Mesendoderm (in vitro differentiated cells): ENCODE measurements around the gene ST7L. TPM values are rescaled to one million over a fixed set of nuclear protein-coding genes. Genes with fewer than 3 reads are reported as not detected.

ENCODE experiments used
- DNase-seq: peaks from one replicate; pipeline ENCODE4 v3.0.0; 2013
- H2AK5ac ChIP-seq: 2 replicates; pipeline ENCODE4 v1.6.1; 2013; ENCODE audit warnings: low read length, inconsistent platforms
- H2BK120ac ChIP-seq: 2 replicates; pipeline ENCODE4 v1.6.1; 2013; ENCODE audit warnings: low read depth, mild to moderate bottlenecking, low read length, moderate library complexity, mixed read lengths
- H2BK15ac ChIP-seq: replicated peaks from 2 replicates; pipeline ENCODE4 v1.6.1; 2013; ENCODE audit warnings: low read depth, mild to moderate bottlenecking, moderate library complexity
- H2BK5ac ChIP-seq: 2 replicates; pipeline ENCODE4 v1.6.1; 2013; ENCODE audit warnings: low read length, inconsistent platforms
- H3K18ac ChIP-seq: 2 replicates; pipeline ENCODE4 v1.6.1; 2013; ENCODE audit warnings: mild to moderate bottlenecking, low read length, mixed read lengths
- H3K23ac ChIP-seq: one replicate; pipeline ENCODE4 v1.6.1; 2013; ENCODE audit warnings: low read length
- H3K27ac ChIP-seq: 2 replicates; pipeline ENCODE4 v1.5.1; 2013; ENCODE audit warnings: low read depth, mild to moderate bottlenecking, inconsistent platforms, low read length, moderate library complexity
- H3K27me3 ChIP-seq: 2 replicates; pipeline ENCODE4 v1.6.1; 2013; ENCODE audit warnings: low read length, control low read depth, mild to moderate bottlenecking, inconsistent platforms; ENCODE audit not compliant: insufficient read depth, poor library complexity
- H3K36me3 ChIP-seq: 2 replicates; pipeline ENCODE4 v1.6.1; 2013; ENCODE audit warnings: low read length, inconsistent platforms; ENCODE audit not compliant: control insufficient read depth, insufficient read depth
- H3K4ac ChIP-seq: one replicate; pipeline ENCODE4 v1.6.1; 2013; ENCODE audit warnings: low read depth, mild to moderate bottlenecking, low read length, moderate library complexity
- H3K4me1 ChIP-seq: 2 replicates; pipeline ENCODE4 v1.6.1; 2013; ENCODE audit warnings: low read depth, low read length, inconsistent platforms; ENCODE audit not compliant: control insufficient read depth
- H3K4me2 ChIP-seq: 2 replicates; pipeline ENCODE4 v1.6.1; 2013; ENCODE audit warnings: low read length
- H3K4me3 ChIP-seq: 2 replicates; pipeline ENCODE4 v1.5.1; 2013; ENCODE audit warnings: mild to moderate bottlenecking, low read length
- H3K56ac ChIP-seq: one replicate; pipeline ENCODE4 v1.6.1; 2013; ENCODE audit warnings: low read length
- H3K79me1 ChIP-seq: 2 replicates; pipeline ENCODE4 v1.6.1; 2013; ENCODE audit warnings: low read length, inconsistent platforms
- H3K79me2 ChIP-seq: 2 replicates; pipeline ENCODE4 v1.6.1; 2013; ENCODE audit warnings: mild to moderate bottlenecking, low read length; ENCODE audit not compliant: control insufficient read depth, insufficient read depth
- H3K9ac ChIP-seq: 2 replicates; pipeline ENCODE4 v1.6.1; 2013; ENCODE audit warnings: low read length, inconsistent platforms
- H4K5ac ChIP-seq: one replicate; pipeline ENCODE4 v1.6.1; 2013; ENCODE audit warnings: low read length
- H4K8ac ChIP-seq: one replicate; pipeline ENCODE4 v1.6.1; 2013; ENCODE audit warnings: low read depth, mild to moderate bottlenecking, control low read depth, low read length, moderate library complexity
- WGBS: extraction: QIAGEN DNeasy Blood & Tissue Kit; methylation state at CpG from one replicate; pipeline ENCODE4 v1.1.7; 2013; ENCODE audit warnings: low lambda C conversion rate, missing lambda C conversion rate; ENCODE audit not compliant: insufficient coverage; ENCODE audit errors: extremely low coverage; 5-methylcytosine and 5-hydroxymethylcytosine counted together
- polyA plus RNA-seq, 2 experiments: library from polyadenylated mRNA; stranded (reverse); fragments of 200-250 nt; gene quantifications; one replicate each; pipeline ENCODE4 v1.2.3, GENCODE V29; 2013

ST7L gene, protein sequence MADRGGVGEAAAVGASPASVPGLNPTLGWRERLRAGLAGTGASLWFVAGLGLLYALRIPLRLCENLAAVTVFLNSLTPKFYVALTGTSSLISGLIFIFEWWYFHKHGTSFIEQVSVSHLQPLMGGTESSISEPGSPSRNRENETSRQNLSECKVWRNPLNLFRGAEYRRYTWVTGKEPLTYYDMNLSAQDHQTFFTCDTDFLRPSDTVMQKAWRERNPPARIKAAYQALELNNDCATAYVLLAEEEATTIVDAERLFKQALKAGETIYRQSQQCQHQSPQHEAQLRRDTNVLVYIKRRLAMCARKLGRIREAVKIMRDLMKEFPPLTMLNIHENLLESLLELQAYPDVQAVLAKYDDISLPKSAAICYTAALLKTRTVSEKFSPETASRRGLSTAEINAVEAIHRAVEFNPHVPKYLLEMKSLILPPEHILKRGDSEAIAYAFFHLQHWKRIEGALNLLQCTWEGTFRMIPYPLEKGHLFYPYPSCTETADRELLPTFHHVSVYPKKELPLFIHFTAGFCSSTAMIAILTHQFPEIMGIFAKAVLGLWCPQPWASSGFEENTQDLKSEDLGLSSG
- 11.8 TPM for polyA plus RNA-seq (2013, experiment 1 of 2)
- polyA plus RNA-seq (2013, experiment 2 of 2) = 15.3 TPM

DNA sequence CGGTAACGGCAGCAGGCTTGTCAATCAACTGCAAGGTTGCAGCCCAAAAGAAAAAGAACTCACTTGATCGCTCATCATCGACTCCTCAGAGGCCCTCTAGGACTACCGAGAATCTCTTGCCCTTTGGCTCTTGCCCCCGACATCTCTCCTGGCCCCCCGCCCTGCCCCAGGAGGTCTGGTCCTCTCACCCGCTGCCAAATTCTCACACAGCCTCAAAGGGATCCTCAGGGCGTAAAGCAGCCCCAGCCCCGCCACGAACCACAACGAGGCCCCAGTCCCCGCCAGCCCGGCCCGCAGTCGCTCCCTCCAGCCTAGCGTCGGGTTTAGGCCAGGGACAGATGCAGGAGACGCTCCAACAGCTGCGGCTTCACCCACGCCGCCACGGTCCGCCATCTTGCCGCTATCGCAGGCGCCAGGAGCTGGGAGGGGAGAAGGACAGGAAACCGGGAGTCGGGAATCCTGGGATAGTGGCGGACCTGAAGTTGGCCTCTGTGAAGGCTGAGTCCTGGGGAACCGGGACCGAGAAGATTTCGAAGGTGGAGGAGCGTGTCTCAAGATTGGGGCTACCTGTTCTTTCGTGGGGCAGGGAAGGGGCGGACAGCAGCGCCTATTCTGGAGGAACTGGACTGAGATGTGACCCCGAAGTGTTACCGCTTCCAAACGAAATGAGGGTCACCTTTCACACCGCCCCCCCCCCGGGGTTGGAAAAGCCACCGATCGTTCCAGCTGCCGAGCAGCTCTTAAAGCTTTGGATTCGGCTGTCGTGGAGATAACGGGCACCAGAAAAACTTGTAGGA, at the start of gene ST7L:
Gene ST7L, minus strand, starts transcription at position 421 of the 797 bp plus-strand sequence. Its CDS starts 28 bp downstream, at position 393.
- Histone ChIP-seq H3K4me2 (peak within 1 kb of the TSS; percentile 88), H2BK5ac (peak within 1 kb of the TSS; percentile 90)
- no CpG with 5 or more reads among the region's 48 CpGs for WGBS

DNA sequence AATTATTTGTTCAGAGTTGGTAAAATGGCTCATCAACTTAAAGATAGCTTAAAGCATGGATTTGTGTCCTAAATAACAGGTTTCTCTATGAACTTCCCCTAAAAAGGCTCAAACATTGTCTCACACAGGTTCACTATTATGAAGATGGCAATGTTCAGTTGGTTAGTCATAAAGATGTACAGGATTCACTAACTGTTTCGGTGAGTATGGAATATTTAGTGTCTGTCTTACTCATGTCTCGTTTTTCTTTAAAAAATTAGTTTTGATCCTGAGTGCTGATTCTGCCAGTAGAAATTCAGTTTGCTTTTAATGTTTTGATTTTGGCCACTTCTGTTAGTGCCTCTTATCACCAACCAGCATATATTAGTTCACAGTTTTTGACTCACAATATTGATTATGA, 48.0 kb upstream of the ST7L start:
- Histone ChIP-seq H3K4ac (no peak overlapping the region), H3K9ac (no peak overlapping the region), H3K4me2 (no peak overlapping the region), H3K4me1 (no peaks in the 10 kb centered on the region), H2BK15ac (no peak overlapping the region), H3K18ac (no peak overlapping the region), H2BK5ac (no peak overlapping the region), H4K5ac (no peak overlapping the region), H3K23ac (no peak overlapping the region), H4K8ac (no peak overlapping the region), H3K56ac (no peak overlapping the region), H3K79me2 (no peaks in the 10 kb centered on the region), H2AK5ac (no peak overlapping the region), H3K27ac (no peak overlapping the region), H3K36me3 (peaks cover 2% of the 10 kb centered on the region), H3K4me3 (no peak overlapping the region), H2BK120ac (no peak overlapping the region), H3K27me3 (no peaks in the 10 kb centered on the region), H3K79me1 (no peaks in the 10 kb centered on the region)
- DNase-seq = no peak
- WGBS = no CpG with 5 or more reads among the region's 2 CpGs

More for the DNA sequence above, at the start of gene ST7L:
- H3K4me1 ChIP-seq = peaks cover 1% of the 10 kb centered on the region
- peak within 1 kb of the TSS; percentile 76 for H2AK5ac ChIP-seq
- peak within 1 kb of the TSS; percentile 29 for H4K8ac ChIP-seq
- peak within 1 kb of the TSS; percentile 98 for H3K56ac ChIP-seq
- H3K36me3 ChIP-seq = no peaks in the 10 kb centered on the region
- H2BK120ac ChIP-seq = peak within 1 kb of the TSS; percentile 1
- H4K5ac ChIP-seq = peak within 1 kb of the TSS; percentile 93
- H3K23ac ChIP-seq = peak within 1 kb of the TSS; percentile 90
- H3K27ac ChIP-seq = peak within 1 kb of the TSS; percentile 60
- peaks cover 32% of the 10 kb centered on the region for H3K79me2 ChIP-seq
- DNase-seq = peak; percentile 80
- peak within 1 kb of the TSS; percentile 99 for H3K9ac ChIP-seq
- H3K18ac ChIP-seq = peak within 1 kb of the TSS; percentile 71
- peak within 1 kb of the TSS; percentile 97 for H3K4me3 ChIP-seq
- H3K4ac ChIP-seq = peak within 1 kb of the TSS; percentile 93
- H3K79me1 ChIP-seq = peaks cover 2% of the 10 kb centered on the region
- H3K27me3 ChIP-seq = no peaks in the 10 kb centered on the region
- no peak within 1 kb of the TSS for H2BK15ac ChIP-seq

GRCh38 chr1:112665857-112666256, 46.9 kb upstream of the ST7L start:
- H3K4me2 ChIP-seq = no peak overlapping the region
- no peak overlapping the region for H3K23ac ChIP-seq
- no peak overlapping the region for H3K18ac ChIP-seq
- no peaks in the 10 kb centered on the region for H3K79me1 ChIP-seq
- no peak overlapping the region for H3K4me3 ChIP-seq
- WGBS = no CpG with 5 or more reads among the region's 3 CpGs
- no peaks in the 10 kb centered on the region for H3K79me2 ChIP-seq
- H4K5ac ChIP-seq = no peak overlapping the region
- no peak overlapping the region for H2BK120ac ChIP-seq
- H3K27ac ChIP-seq = no peak overlapping the region
- no peak overlapping the region for H2AK5ac ChIP-seq
- no peak overlapping the region for H3K56ac ChIP-seq
- H3K27me3 ChIP-seq = no peaks in the 10 kb centered on the region
- H3K36me3 ChIP-seq = peaks cover 5% of the 10 kb centered on the region
- no peak for DNase-seq
- H4K8ac ChIP-seq = no peak overlapping the region
- H3K4ac ChIP-seq = no peak overlapping the region
- no peak overlapping the region for H3K9ac ChIP-seq
- H2BK15ac ChIP-seq = no peak overlapping the region
- H3K4me1 ChIP-seq = no peaks in the 10 kb centered on the region
- no peak overlapping the region for H2BK5ac ChIP-seq

GRCh38 chr1:112651205-112651604, 32.3 kb upstream of the ST7L start:
- H3K27ac ChIP-seq = no peak overlapping the region

GRCh38 chr1:112646225-112646624, 27.3 kb upstream of the ST7L start:
- Histone ChIP-seq H2AK5ac (no peak overlapping the region), H4K8ac (no peak overlapping the region), H3K79me2 (peaks cover 28% of the 10 kb centered on the region), H4K5ac (no peak overlapping the region), H3K4me1 (no peaks in the 10 kb centered on the region), H3K4ac (no peak overlapping the region), H3K4me3 (no peak overlapping the region), H3K79me1 (peaks cover 9% of the 10 kb centered on the region), H3K27me3 (no peaks in the 10 kb centered on the region), H3K56ac (no peak overlapping the region), H3K27ac (no peak overlapping the region), H3K36me3 (no peaks in the 10 kb centered on the region), H3K18ac (no peak overlapping the region), H2BK5ac (no peak overlapping the region), H3K9ac (no peak overlapping the region), H3K23ac (no peak overlapping the region), H2BK15ac (no peak overlapping the region), H2BK120ac (no peak overlapping the region), H3K4me2 (no peak overlapping the region)
- WGBS = no CpG with 5 or more reads among the region's 4 CpGs
- no peak for DNase-seq

More at GRCh38 chr1:112651205-112651604, 32.3 kb upstream of the ST7L start:
- no peak overlapping the region for H2BK15ac ChIP-seq
- no peak overlapping the region for H2BK120ac ChIP-seq
- H3K4me1 ChIP-seq = no peaks in the 10 kb centered on the region
- H2BK5ac ChIP-seq = no peak overlapping the region
- no peak overlapping the region for H3K18ac ChIP-seq
- no peak overlapping the region for H3K56ac ChIP-seq
- no peak overlapping the region for H4K5ac ChIP-seq
- H3K79me2 ChIP-seq = peaks cover 2% of the 10 kb centered on the region
- no peak overlapping the region for H3K9ac ChIP-seq
- 100% methylated on average over 1 of the region's 1 CpG for WGBS
- no peak overlapping the region for H3K4me2 ChIP-seq
- no peak overlapping the region for H3K4me3 ChIP-seq
- H3K4ac ChIP-seq = no peak overlapping the region
- H3K36me3 ChIP-seq = no peaks in the 10 kb centered on the region
- no peaks in the 10 kb centered on the region for H3K27me3 ChIP-seq
- H3K79me1 ChIP-seq = peaks cover 3% of the 10 kb centered on the region
- no peak for DNase-seq
- no peak overlapping the region for H4K8ac ChIP-seq
- no peak overlapping the region for H2AK5ac ChIP-seq
- H3K23ac ChIP-seq = no peak overlapping the region
